Stomach (tissue), 4 donors: ENCODE data around the gene NABP1.
"Not testable (repeated sequence)": the region's sequence is repeated elsewhere in the genome, so short reads cannot be mapped to it uniquely, and the experiment has no call there.

ENCODE experiments used
- POLR2A ChIP-seq, 4 donors: fragments of 450-650 bp; IDR thresholded peaks; one replicate each; pipeline ENCODE4 v1.6.1; 2016; ENCODE audit warnings: antibody characterized with exemption in 4 of 4, control low read depth in 2 of 4, mild to moderate bottlenecking in 1 of 4, moderate library complexity in 1 of 4
- TF ChIP-seq, protein P1 (sequence below), 7 experiments: fragments of 450-650 bp in 4 of 7; fragments of 200-600 bp in 3 of 7; sonication (generic) in 3 of 7; IDR thresholded peaks; one replicate each; pipeline ENCODE4 v1.5.1; 2016 to 2019; ENCODE audit warnings: antibody characterized with exemption in 7 of 7, control low read depth in 2 of 7, mild to moderate bottlenecking in 1 of 7

GRCh38 chr2:191644613-191645012 is 33.3 kb upstream of the NABP1 start:
- TF ChIP-seq POLR2A (IDR thresholded peaks at IDR 0.05), result not testable (repeated sequence)
- TF ChIP-seq, protein P1, sequence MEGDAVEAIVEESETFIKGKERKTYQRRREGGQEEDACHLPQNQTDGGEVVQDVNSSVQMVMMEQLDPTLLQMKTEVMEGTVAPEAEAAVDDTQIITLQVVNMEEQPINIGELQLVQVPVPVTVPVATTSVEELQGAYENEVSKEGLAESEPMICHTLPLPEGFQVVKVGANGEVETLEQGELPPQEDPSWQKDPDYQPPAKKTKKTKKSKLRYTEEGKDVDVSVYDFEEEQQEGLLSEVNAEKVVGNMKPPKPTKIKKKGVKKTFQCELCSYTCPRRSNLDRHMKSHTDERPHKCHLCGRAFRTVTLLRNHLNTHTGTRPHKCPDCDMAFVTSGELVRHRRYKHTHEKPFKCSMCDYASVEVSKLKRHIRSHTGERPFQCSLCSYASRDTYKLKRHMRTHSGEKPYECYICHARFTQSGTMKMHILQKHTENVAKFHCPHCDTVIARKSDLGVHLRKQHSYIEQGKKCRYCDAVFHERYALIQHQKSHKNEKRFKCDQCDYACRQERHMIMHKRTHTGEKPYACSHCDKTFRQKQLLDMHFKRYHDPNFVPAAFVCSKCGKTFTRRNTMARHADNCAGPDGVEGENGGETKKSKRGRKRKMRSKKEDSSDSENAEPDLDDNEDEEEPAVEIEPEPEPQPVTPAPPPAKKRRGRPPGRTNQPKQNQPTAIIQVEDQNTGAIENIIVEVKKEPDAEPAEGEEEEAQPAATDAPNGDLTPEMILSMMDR (IDR thresholded peaks at IDR 0.05), result not testable (repeated sequence)
